Ovary (tissue), 9 donors: ENCODE measurements around the gene MPZ. TPM values are rescaled to one million over a fixed set of nuclear protein-coding genes. Genes with fewer than 3 reads are reported as not detected.

Experiments used
- DNase-seq, 5 donors: peaks; one replicate each; pipeline ENCODE4 v3.0.0-alpha.2; 2019 to 2020
- H3K27ac ChIP-seq, 2 donors: fragments of 200-600 bp; one replicate each; pipeline versions ENCODE4 v1.5.1 to v1.8.0; 2019 to 2022
- H3K27me3 ChIP-seq: fragments of 200-600 bp; one replicate; pipeline ENCODE4 v1.8.0; 2022
- H3K36me3 ChIP-seq: fragments of 200-600 bp; sonication (generic); one replicate; pipeline ENCODE4 v1.5.1; 2019
- H3K4me1 ChIP-seq: one replicate; pipeline ENCODE4 v1.8.1; 2013; ENCODE audit warnings: mild to moderate bottlenecking, moderate library complexity; ENCODE audit not compliant: insufficient read depth
- H3K4me3 ChIP-seq: fragments of 200-600 bp; sonication (generic); one replicate; pipeline ENCODE4 v1.5.1; 2017
- H3K9me3 ChIP-seq, 2 donors: fragments of 200-600 bp in 1 of 2; sonication (generic) in 1 of 2; one replicate each; pipeline versions ENCODE4 v1.5.1 to v1.8.1; 2013 to 2019; ENCODE audit warnings: mild to moderate bottlenecking in 1 of 2, moderate library complexity in 1 of 2
- EP300 ChIP-seq: sonication (generic); formaldehyde crosslinking; IDR thresholded peaks from one replicate; pipeline ENCODE4 v1.6.1; 2017; ENCODE audit warnings: antibody characterized with exemption
- POLR2A ChIP-seq: fragments of 450-650 bp; IDR thresholded peaks from one replicate; pipeline ENCODE4 v1.6.1; 2017; ENCODE audit warnings: antibody characterized with exemption, mild to moderate bottlenecking, moderate library complexity
- WGBS, 3 donors: extraction: QIAGEN DNeasy Blood & Tissue Kit in 1 of 3; methylation state at CpG; one replicate each; pipeline versions ENCODE4 v1.1.5 to v1.1.7; 2013 to 2017; 5-methylcytosine and 5-hydroxymethylcytosine counted together
- intact Hi-C, 4 donors: fragments of 100-400 bp; cut with DNase I; formaldehyde crosslinking; loops; one replicate each; pipeline versions ENCODE4 v1.11.0 to v1.15.1; 2022 to 2023
- polyA plus RNA-seq, 2 donors: library from polyadenylated mRNA; stranded (reverse); fragments of 200-250 nt in 1 of 2; fragments of 350-450 nt in 1 of 2; fragmentation: Illumina TruSeq in 1 of 2; extraction: RNeasy Lipid Tissue Mini Kit (QIAGEN cat#74804) in 1 of 2; gene quantifications; one replicate each; pipeline ENCODE4 v1.2.3, GENCODE V29; 2013 to 2014
- total RNA-seq, 7 donors: library from RNA; depleted of rRNA in 2 of 7; stranded (reverse); fragments of >200 nt in 2 of 7; fragmentation: NEBNext Ultra II Directional in 3 of 7; extraction: Animal tissue kit (Norgen Biotek cat#: 25700) in 3 of 7; gene quantifications; one replicate each; pipeline versions ENCODE4 v1.1.0 to v1.2.4, GENCODE V29; 2016 to 2023
- TF ChIP-seq, protein P1 (sequence below), 3 donors: fragments of 450-650 bp in 2 of 3; fragments of 200-600 bp in 1 of 3; IDR thresholded peaks; one replicate each; pipeline versions ENCODE4 v1.5.1 to v1.8.0; 2016 to 2022; ENCODE audit warnings: antibody characterized with exemption in 3 of 3, mild to moderate bottlenecking in 1 of 3
- donor health status: DM: no; HTN: no; CAD: no; lungs with moderate emphysema.
- donor health status: DM: no; HTN: no; CAD: no.
- donor health status: Bipolar disorder and iron deficiency.
- donor health status: DM: yes; HTN: yes; CAD: no.
- donor health status: DM: no; HTN: no; CAD: no.
- donor health status: DM: yes; HTN: yes; CAD: no.

MPZ gene
- total and polyA plus RNA-seq, 9 donors, result 1.4 to 9.3 (median 2.5) TPM

DNA sequence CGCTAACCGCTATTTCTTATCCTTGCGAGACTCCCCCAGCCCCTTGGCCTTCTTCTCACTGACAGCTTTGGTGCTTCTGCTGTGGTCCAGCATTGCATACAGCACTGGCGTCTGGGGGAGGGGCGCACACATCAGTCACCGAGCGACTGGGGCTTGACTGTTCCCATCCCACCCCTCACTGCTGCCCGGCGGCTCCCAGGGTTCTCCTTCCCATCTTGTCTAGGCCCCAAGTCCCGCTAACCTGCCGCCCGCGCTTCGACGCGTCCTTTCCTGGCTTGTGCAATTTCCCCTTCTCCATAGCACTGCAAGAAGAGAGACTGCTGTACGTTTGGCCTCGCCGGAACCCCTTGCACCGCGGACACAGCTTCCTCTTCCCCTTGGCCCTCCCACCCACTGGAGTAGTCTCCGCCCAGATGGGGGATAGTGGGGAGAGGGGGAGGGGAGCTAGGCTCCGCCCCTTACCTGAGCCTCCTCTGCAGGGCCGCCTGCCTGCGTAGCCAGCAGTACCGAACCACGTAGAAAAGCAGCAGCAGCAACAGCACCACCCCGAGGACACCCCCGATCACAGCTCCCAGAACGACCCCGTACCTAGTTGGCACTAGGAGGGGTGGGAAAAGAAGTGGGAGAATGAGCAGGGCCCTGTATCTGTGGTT lies 3.8 kb downstream of the MPZ start:
- Histone ChIP-seq H3K27me3 (no peaks in the 10 kb centered on the region), H3K9me3 (no peaks in the 10 kb centered on the region), H3K4me1 (peaks cover 8% of the 10 kb centered on the region), H3K27ac (no peak overlapping the region), H3K36me3 (no peaks in the 10 kb centered on the region), H3K4me3 (peak overlapping the region; percentile 74)
- DNase-seq, result peak; percentile 74 to 85 (median 80)
- TF ChIP-seq POLR2A, result no peak
- TF ChIP-seq, protein P1, sequence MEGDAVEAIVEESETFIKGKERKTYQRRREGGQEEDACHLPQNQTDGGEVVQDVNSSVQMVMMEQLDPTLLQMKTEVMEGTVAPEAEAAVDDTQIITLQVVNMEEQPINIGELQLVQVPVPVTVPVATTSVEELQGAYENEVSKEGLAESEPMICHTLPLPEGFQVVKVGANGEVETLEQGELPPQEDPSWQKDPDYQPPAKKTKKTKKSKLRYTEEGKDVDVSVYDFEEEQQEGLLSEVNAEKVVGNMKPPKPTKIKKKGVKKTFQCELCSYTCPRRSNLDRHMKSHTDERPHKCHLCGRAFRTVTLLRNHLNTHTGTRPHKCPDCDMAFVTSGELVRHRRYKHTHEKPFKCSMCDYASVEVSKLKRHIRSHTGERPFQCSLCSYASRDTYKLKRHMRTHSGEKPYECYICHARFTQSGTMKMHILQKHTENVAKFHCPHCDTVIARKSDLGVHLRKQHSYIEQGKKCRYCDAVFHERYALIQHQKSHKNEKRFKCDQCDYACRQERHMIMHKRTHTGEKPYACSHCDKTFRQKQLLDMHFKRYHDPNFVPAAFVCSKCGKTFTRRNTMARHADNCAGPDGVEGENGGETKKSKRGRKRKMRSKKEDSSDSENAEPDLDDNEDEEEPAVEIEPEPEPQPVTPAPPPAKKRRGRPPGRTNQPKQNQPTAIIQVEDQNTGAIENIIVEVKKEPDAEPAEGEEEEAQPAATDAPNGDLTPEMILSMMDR (IDR thresholded peaks at IDR 0.05), result no peak
- TF ChIP-seq EP300, result no peak
- 2 to 3% (median 3%) methylated on average over 27 to 31 of the region's 31 CpGs for WGBS, 3 donors
- intact Hi-C loops, result loop anchor here in 1 of 4 donors (10.0 kb wide), 2 partner anchors 79 to 81 kb away; partner anchors contain the start of genes APOA2 and TOMM40L

DNA sequence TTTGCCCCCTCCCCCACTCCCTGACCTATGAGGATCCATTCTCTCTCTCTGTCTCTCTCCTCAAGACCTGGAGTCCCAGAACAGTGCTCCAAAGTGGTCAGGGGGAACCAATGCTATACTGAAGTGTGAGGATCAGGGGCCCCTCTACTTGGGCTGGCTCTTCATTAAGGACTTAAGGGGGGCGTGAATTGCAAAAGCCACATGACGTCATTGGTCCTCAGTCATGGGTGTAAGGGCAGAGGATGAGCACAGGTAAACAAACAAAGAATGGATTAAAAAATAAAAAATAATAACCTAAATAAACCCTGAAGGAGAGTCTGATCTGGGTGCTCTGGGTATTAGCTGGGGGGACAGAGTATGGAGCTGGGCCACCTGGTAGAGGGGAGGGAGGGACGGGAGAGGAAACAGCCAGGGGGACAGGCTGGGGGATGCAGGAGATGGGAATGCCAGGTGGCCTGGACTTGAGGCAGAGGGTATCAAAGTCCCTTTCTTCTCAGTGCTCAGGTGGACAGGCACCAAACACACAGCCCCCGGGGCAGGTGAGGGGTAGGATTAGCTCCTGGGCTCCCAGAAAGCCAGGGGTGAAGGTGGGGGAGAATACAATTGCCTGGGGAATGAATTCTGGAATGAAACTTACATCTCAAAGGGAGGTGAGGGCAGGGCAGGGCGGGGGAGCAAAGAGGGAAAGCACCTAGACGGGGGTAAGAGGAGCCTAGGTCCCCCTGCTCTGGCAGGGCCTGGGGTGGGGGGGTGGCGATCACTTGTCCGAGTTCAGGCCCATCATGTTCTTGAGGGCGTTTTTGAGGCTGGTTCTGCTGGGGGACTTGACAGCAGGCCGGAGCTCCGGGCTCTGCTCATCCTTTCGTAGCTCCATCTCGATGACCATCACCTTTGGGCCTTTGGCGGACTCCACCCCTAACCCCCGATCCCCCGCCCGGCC lies 4.6 kb downstream of the MPZ start:
- intact Hi-C loops, result loop anchor here in 1 of 4 donors (10.0 kb wide), 2 partner anchors 80 kb away; partner anchors contain the start of genes APOA2 and TOMM40L
- WGBS, 3 donors, result 12 to 15% (median 13%) methylated on average over 17 of the region's 17 CpGs
- DNase-seq, result peak in 2 of 5 donors; percentile 20 to 35
- Histone ChIP-seq H3K4me3 (peak overlapping the region; percentile 74), H3K27me3 (no peaks in the 10 kb centered on the region), H3K4me1 (peaks cover 8% of the 10 kb centered on the region), H3K27ac (no peak overlapping the region), H3K9me3 (no peaks in the 10 kb centered on the region), H3K36me3 (no peaks in the 10 kb centered on the region)
- no peak for TF ChIP-seq POLR2A
- TF ChIP-seq EP300, result no peak
- TF ChIP-seq, protein P1 (IDR thresholded peaks at IDR 0.05), result no peak

DNA sequence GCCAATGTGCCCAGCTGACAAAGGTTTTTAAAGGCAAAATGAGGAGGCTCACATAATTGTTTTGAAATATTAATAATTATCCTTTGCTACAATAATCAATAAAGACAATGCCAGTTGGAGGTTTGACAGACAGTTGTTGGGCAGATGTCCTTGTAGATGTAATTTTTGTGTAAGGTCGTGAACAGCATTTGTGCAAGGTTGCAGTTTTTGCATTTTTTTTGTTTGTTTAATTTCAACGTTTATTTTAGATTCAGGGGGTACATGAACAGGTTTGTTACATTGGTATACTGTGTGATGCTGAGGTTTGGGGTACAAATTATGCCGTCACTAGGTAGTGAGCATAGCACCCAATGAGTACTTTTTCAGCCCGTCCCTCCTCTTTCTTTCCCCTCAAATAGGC lies 9.3 kb downstream of the MPZ start:
- Histone ChIP-seq H3K9me3 (no peaks in the 10 kb centered on the region), H3K27me3 (no peaks in the 10 kb centered on the region), H3K4me3 (no peak overlapping the region), H3K27ac (no peak overlapping the region), H3K4me1 (peaks cover 6% of the 10 kb centered on the region), H3K36me3 (no peaks in the 10 kb centered on the region)
- TF ChIP-seq EP300, result no peak
- TF ChIP-seq POLR2A, result no peak
- TF ChIP-seq, protein P1 (IDR thresholded peaks at IDR 0.05), result no peak
- 81 to 92% (median 89%) methylated on average over 4 of the region's 4 CpGs for WGBS, 3 donors
- intact Hi-C loops, result loop anchor here in 1 of 4 donors (10.0 kb wide), 2 partner anchors 76 to 84 kb away; partner anchors contain the start of genes APOA2 and TOMM40L
- DNase-seq, result no peak

DNA sequence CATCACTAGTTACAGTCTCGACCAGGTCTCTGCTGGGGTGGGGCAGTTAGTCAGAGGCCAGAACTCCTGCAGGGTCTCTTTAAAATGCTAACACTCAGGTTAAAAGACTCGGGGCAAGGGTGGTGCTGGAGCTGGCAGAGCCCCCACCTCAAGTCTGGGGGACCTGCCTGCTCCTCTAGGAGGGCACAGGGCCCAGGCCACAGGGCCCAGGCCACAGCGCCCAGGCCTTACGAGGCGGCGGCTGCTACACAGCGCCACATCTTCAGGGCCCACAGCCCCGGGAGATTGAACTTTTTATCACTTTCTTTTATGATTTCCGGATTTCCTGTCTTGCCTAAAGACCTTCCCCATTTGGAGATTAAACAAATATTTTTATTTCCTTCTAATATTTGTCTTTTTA lies 10.4 kb downstream of the MPZ start:
- 81 to 85% (median 83%) methylated on average over 9 of the region's 9 CpGs for WGBS, 3 donors
- TF ChIP-seq POLR2A (no peak), EP300 (no peak)
- TF ChIP-seq, protein P1 (IDR thresholded peaks at IDR 0.05), result no peak
- Histone ChIP-seq H3K9me3 (no peaks in the 10 kb centered on the region), H3K27me3 (no peaks in the 10 kb centered on the region), H3K36me3 (no peaks in the 10 kb centered on the region), H3K4me3 (no peak overlapping the region), H3K4me1 (no peaks in the 10 kb centered on the region), H3K27ac (no peak overlapping the region)
- intact Hi-C loops, result no loop called here
- no peak for DNase-seq
